ENCODE data around the gene ORM1.
A peak's percentile ranks its signal among the peaks of the same experiment; 100 is the strongest.

ORM1 gene

DNA sequence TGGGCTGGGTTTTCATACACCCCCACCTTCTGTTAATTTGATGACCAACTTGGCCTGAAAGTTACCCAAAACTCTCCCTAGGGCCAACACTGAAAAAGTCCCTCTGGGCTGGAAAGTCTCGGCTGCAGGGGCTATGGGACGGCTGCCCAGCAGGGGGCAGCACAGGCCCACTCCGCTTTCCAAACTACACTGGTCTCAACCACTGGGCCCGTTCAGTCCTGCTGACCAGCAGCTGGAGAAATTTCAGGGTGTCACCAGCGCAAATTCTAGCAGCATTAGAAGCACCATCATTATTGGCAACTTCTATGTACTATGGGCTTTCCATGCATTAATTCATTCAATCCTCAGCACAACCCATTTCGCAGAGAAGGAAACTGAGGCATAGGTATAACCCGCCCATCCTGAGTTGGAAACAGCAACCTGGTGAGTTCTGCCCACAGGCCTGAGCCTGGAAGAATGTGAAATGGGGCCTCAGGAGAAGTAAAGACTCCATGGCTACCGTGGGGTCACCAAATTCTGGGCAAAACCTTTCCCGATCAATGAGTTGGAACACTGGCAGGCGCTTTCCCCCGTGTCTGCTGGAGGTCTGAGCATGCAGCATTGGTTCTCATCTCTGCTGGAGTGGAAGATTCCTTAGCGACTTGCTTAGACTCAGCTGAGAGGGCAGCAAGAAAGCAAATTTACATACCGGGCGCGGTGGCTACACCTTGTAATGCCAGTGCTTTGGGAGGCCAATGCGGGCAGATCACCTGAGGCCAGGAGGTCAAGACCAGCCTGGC, 16.4 kb downstream of the ORM1 start:
- FAIRE-seq: peak; percentile 96
- DNase-seq (ENCODE audit: insufficient read length, low spot score): peak; percentile 75

DNA sequence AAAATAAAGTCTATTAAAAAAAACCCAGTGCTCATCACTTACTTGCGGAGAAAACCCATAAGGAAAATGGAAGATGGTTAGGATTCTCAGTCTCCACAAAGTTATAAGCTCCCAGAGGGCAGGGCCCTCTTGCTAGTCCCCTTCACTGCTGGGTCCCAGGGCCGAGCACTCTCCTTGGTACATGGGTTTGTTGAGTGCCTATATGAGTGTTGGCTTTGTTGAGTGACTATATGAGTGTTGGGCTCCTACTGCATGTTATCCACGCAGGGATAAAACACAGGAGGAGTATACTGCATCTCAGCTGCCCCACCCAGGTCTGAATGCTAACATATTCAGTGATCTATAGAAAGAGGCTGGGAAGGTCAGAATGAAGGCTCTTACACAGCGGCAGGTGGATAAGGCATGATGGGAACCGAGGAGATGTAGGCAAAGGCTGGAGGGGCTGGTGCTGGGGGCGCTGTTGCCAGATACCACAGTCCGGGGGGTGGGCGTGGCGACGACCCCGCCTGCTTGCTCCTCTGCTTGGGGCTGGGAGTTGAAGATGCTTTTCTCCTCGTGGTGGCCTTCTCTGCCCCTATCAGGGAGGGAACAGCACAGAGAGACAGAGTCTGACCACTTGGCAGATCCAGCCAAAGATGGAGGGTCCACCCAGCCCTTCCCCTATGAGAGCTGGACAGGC, 18.4 kb downstream of the ORM1 start:
- DNase-seq (ENCODE audit: insufficient read length, low spot score): no peak
- no peak for FAIRE-seq

DNA sequence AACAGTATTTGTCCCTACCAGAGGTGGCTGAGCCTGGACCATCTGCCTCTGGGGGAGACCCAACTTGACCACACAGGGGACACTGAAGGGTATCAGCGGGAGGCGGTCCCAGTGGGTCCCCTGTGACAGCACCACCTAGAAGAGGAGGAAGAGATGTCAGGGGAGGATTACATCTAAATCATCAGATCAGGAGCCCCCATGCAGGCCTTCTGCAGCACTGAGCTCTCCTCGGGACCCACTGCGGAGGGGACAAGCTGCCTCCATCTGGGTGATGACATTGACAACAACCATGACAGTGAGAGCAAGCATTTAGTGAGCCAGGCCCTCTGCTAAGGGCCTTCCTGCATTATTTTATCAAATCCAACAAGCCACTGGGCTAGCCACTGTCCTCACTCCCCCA, 19.1 kb downstream of the ORM1 start:
- DNase-seq (ENCODE audit: insufficient read length, low spot score) (no peak), FAIRE-seq (no peak)

GRCh38 chr9:114342755-114343440, 20.0 kb downstream of the ORM1 start:
- DNase-seq (ENCODE audit: insufficient read length, low spot score): no peak
- no peak for FAIRE-seq

DNA sequence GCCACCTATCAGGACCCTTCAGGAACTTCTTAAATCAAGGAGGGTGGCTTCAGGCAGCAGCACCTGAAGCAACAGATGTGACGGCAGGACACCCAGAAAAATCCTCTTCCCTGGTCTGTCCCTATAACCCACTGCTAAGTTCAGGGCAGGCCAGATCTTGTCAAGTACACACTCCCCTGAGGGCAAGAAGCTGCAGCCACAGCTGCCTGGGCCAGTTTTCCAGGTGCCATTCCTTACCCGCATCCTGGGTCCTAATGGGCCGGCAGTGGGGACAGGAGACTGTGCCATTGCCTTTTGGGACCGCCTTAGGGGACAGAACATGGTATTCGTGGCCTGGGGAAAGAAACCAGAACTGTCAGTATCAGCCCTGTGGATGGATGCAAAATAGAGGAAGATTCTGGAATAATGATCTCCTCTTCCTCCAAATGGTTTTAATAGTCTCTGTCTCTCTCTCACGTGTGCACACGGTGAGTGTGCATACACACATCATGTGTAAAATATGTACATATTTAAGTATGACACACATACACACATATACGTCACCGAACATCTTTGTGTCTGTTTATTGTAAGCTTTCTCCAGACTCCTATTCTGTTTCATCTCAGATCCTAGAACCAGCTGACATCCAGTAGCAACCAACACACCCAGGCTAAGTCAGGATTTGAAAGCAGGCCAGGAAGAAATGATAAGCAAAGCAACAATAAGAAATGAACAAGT, 20.7 kb downstream of the ORM1 start:
- no peak for DNase-seq (ENCODE audit: insufficient read length, low spot score)
- FAIRE-seq: no peak

DNA sequence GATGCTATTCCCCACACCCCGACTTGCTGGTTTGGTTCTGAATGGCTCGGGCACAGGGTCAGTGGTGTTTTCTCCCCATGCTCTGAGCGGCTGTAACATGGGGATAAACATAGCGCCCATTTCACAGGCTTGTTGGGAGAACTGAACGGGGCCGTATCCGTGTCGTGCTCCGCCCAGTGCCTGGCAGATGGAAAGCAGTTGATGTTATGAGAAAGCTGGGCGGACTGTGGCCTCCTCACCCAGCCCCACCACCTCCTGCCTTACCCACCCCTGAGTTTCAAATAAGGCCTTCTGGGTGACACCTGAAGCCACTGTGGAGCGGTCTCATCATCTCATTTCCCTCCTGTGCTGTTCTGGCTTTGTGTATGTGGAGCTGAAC, 21.3 kb downstream of the ORM1 start:
- FAIRE-seq: no peak
- DNase-seq (ENCODE audit: insufficient read length, low spot score): no peak

- DNase-seq (ENCODE audit: insufficient read length, low spot score) (no peak), FAIRE-seq (no peak)
Measured at GRCh38 chr9:114344692-114345091, 21.8 kb downstream of the ORM1 start.

- no peak for DNase-seq (ENCODE audit: insufficient read length, low spot score)
- no peak for FAIRE-seq
Measured at GRCh38 chr9:114345493-114346065, 22.7 kb downstream of the ORM1 start.

DNA sequence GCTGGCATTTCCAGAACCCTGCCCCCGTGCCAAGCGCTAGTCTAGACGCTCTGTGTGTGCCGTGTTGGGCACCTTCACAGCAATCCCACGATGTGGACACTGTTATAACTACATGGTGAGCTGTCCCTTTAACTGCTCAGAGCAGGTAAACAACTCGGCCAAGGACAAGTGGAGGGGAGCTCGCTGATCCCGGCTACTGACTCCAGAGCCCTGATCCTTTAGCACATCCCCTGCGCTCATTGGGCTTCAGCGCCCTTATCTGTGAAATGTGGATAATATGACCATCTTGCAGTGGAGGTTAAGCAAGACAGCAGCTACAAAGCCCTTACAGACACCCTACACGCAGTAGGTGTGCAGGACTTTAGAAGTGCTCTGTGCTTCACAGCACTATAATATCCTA, 23.2 kb downstream of the ORM1 start:
- DNase-seq (ENCODE audit: insufficient read length, low spot score) (no peak), FAIRE-seq (no peak)

DNA sequence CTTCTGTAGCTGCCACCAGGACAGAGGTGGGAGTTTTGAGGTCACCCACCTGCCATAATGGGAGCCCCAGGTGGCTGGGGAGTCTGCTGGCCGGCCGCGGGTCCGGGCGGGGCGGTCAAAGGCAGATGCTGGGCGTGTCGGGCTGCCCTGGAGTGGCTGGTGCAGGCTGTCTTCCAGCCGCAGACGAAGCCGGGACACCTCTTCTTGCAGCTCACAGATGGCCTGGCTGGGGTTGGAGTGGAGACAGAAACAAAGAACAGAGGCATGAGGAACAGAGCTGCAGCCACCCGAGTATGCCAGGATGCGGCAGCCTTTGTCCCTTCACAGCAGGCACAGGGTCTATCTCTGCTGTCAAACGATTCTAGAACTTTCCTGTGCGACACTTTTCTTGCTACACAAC, 24.8 kb downstream of the ORM1 start:
- DNase-seq (ENCODE audit: insufficient read length, low spot score) (no peak), FAIRE-seq (no peak)

GRCh38 chr9:114348261-114348905, 25.5 kb downstream of the ORM1 start:
- no peak for FAIRE-seq
- no peak for DNase-seq (ENCODE audit: insufficient read length, low spot score)

GRCh38 chr9:114348906-114349482, 26.1 kb downstream of the ORM1 start:
- DNase-seq (ENCODE audit: insufficient read length, low spot score) (peak; percentile 80), FAIRE-seq (peak; percentile 84)

- DNase-seq (ENCODE audit: insufficient read length, low spot score) (no peak), FAIRE-seq (no peak)
Measured at GRCh38 chr9:114349713-114350480, 27.0 kb downstream of the ORM1 start.

GRCh38 chr9:114350636-114351401, 27.9 kb downstream of the ORM1 start:
- DNase-seq (ENCODE audit: insufficient read length, low spot score): no peak
- FAIRE-seq: no peak

DNA sequence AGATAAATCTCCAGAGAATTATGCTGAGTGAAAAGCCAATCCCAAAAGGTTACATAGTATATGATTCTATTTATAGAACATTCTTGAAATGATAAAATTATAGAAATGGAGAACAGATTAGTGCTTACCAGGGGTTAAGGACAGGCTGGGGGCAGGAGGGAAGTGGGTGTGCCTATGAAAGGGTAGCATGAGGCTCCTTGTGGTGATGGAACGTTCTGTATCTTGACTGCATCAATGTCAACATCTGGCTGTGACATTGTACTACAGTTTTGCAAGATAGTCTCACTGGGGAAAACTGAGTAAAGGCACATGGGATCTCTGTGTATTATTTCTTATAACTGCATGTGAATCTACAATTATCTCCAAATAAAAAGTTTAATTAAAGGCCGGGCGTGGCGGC, 29.0 kb downstream of the ORM1 start:
- DNase-seq (ENCODE audit: insufficient read length, low spot score) (no peak), FAIRE-seq (no peak)

DNA sequence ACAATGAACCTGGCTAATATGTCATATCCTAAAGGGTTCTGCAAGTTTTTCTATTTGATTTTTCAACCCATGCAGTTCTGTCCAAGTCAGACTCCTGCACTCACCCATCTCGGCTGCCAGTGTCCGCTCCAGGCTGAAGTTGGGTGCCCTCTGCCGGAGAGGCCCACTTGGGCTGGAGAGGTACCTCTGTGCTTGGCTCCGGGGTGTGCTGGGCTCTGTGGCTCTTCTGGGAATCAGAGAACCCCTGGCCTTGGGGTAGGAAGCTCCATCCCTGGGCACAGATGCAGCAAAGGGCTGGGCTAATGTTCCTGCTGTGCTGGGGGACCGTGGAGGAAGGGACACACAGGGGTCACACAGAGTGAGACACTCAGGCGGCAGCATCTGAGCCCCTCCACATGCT, 32.9 kb downstream of the ORM1 start:
- DNase-seq (ENCODE audit: insufficient read length, low spot score) (no peak), FAIRE-seq (no peak)

DNA sequence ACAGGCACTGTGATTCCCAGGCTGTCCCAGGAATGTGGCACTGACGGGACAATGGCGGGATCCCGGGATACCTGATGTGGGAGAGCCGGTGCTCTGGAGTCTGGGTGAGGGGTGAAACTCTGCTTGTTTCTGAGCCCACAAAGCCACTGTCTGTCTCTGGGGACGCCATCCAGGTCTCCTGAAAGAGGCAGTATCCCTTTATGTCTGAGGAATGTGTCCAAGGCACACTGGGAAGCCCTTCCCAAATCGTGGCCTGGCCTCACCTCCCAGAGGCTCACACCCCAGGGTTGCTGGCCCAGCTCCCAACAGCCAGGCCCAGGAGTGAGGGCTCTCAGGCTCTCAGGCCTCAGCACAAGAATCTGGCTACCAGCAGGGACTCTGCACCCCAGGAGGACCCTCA, 33.9 kb downstream of the ORM1 start:
- DNase-seq (ENCODE audit: insufficient read length, low spot score): no peak
- FAIRE-seq: no peak

- FAIRE-seq (no peak), DNase-seq (ENCODE audit: insufficient read length, low spot score) (no peak)
Measured at GRCh38 chr9:114357360-114357759, 34.5 kb downstream of the ORM1 start.

DNA sequence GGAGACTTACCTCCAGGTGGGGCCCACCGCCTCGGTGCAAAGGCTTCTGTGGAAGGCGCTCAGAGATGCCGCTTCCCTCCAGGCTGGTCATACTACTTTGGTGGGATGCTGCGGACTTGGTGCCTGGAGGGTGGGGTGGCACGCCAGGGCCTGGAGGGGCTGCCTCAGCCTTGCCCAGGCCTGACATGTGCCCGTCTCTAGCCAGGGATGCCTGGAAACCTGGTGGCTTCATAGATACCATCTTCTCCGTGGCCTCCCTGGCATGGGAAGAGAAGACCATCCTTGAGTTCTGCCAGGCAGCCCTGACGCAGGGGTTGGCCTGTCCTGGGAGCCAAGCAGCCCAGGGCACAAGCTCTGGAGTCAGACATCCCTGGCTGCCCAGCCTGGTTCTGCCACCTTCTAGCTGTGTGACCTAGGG, 35.0 kb downstream of the ORM1 start:
- DNase-seq (ENCODE audit: insufficient read length, low spot score) (no peak), FAIRE-seq (no peak)

Data from GM19239 (cell line).